HG02885 (cell line): Measurements from ENCODE around the gene P2RX5.

Source experiments
- ATAC-seq: cut with Tn5 transposase; IDR thresholded peaks from one replicate; pipeline ENCODE4 v1.9.1; 2021; ENCODE audit warnings: mild to moderate bottlenecking; ENCODE audit not compliant: unreplicated experiment, poor library complexity

Gene P2RX5

GRCh38 chr17:3630781-3631180, 65.2 kb downstream of the P2RX5 start:
- ATAC-seq = no peak

- ATAC-seq = no peak
Observed at GRCh38 chr17:3627769-3628167, 68.2 kb downstream of the P2RX5 start.

GRCh38 chr17:3626831-3627768, 68.9 kb downstream of the P2RX5 start:
- no peak for ATAC-seq
